GM12874 (cell line): ENCODE measurements around the gene CAMK2D.

Experiments
- TF ChIP-seq, protein P1 (sequence below): IDR thresholded peaks from 2 replicates; pipeline ENCODE4 v1.5.1; 2011; ENCODE audit warnings: low read depth, mild to moderate bottlenecking, control low read depth, low read length, moderate library complexity; ENCODE audit not compliant: insufficient read depth

The CAMK2D gene

DNA sequence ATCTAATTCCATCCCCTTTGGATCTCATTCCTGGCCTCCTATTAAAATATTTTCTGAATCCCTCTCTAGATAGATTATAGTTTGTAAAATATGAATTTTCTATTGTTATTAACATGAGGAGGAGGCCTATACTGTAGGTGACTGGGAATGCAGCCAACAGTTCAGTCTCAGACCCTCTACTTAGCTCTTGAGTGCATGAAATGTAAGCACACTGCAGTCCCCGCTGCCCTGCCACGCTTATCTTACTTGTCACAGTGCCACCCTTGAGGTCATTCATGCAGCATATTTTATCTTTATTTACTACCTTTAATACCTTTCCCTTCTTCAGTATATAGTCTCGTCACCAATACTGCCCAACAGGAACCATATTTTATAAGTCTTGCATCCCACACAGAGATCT is 151.0 kb downstream of the CAMK2D start:
- TF ChIP-seq, protein P1, sequence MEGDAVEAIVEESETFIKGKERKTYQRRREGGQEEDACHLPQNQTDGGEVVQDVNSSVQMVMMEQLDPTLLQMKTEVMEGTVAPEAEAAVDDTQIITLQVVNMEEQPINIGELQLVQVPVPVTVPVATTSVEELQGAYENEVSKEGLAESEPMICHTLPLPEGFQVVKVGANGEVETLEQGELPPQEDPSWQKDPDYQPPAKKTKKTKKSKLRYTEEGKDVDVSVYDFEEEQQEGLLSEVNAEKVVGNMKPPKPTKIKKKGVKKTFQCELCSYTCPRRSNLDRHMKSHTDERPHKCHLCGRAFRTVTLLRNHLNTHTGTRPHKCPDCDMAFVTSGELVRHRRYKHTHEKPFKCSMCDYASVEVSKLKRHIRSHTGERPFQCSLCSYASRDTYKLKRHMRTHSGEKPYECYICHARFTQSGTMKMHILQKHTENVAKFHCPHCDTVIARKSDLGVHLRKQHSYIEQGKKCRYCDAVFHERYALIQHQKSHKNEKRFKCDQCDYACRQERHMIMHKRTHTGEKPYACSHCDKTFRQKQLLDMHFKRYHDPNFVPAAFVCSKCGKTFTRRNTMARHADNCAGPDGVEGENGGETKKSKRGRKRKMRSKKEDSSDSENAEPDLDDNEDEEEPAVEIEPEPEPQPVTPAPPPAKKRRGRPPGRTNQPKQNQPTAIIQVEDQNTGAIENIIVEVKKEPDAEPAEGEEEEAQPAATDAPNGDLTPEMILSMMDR = no peak

DNA sequence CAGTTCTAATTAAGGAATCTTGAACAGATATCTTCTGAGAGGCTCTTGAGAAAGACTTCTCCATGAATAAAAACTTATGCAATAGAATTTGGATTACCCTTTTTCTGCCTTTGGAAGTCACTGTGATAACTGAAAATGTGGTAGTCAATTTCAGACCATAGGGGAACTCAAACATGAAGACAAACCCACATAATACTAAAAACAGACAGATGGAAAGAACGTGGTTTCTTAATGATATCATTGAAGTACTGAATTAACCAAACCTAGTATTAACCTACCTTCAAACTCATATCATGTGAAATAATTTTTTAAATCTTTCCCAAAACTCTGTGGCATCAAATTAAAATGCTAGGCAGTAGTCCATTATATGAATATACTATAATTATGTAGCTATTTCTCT is 153.5 kb downstream of the CAMK2D start:
- TF ChIP-seq, protein P1 = no peak

DNA sequence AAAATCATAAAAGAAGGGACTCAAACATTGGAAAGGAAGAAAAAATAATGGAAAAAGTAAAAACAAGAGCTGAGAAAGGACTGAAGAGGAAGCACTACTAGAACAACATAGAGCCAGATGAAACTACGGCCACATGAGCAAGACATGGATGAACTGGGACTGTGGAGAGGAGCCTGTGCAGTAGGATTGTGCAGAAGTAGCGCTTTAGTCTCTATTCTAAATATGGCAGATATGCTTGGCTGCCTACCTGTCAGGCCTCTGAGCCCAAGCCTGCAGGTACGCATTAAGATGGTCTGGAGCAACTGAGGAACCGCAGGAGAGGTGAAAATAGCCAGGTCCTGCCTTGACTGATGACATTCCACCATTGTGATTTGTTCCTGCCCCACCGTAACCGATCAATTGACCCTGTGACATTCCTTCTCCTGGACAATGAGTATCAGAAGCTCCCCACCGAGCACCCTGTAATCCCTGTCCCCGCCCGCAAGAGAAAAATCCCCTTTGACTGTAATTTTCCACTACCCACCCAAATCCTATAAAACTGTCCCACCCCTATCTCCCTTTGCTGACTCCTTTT is 154.3 kb downstream of the CAMK2D start:
- TF ChIP-seq, protein P1 = no peak

DNA sequence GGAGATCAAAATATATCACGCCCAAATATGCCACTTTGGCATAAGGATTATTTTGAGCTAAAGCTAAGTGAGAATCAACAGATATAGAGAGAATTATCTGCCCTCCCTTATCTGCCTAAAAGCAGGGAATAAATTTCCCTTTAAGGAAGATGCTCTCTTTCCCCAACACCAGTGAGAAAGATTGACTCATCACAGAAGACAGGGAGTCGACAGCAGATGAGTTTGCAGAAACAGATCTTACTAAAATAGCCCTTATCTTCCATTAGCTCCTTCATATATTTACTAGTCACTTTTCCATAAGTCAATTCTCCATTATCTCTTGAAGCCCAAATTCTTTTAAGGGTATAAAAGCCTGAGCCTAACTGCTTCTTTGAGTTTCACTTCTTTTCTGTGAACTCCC is 156.6 kb downstream of the CAMK2D start:
- TF ChIP-seq, protein P1 = no peak

DNA sequence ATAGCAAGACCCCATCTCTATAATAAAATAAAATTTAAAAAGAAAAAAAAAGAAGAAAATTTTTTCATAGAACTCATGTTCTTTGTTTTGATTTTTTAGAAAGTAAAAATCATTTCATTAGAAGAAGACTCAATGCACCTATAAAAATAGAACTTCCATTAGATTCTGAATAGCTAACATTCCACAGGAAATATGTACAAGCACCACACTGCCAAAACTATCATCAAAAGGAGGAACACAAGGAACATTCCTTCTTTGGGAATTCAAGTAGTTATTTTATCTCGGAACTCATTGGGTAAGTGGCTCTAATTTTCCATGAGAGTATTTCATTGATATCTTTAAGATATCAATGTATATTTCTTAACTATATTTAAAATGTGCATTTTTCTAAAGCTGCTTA is 157.6 kb downstream of the CAMK2D start:
- TF ChIP-seq, protein P1 = no peak

DNA sequence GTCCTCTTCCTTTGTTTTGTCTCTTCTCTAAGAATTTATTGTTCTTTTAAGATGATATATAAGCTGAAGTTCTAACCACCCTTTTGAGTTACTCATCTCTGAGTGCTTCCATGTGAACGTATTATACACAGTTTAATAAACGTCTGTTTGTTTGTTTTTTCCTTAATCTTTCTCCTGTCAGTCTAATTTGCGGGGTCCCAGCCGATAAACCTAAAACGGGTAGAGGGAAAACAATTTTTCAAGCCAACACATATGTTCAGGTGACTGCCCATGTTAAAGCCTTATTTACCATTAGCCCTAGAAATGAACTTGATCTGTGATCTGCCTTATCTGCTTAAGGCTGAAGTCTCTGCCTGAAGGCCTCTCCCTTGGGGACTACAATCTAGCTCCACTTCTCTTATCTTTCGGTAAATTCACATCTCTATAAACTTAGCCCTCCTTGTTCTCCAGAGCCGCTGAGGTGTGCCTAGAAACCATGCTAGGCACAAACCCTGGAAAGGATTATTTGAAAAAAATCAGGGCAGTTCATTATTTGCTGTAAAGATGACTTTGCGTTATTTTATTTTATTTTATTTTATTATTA is 158.8 kb downstream of the CAMK2D start:
- TF ChIP-seq, protein P1 = no peak

DNA sequence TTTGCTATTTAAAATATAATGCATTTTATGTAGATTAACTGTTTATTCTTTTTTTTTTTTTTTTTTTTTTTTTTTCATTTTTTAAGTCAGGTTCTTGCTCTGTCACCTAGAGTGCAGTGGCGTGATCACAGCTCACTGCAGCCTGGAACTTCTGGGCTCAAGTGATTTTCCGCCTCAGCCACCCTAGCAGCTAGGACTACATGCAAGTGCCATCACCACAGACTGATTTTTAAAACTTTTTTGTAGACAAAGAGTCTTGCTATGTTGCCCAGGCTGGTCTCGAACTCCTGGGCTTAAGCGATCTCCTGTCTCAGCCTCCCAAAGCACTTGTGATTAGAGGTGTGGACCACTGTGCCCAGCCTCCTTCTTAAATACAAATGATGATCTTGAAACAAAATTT is 159.9 kb downstream of the CAMK2D start:
- TF ChIP-seq, protein P1 = no peak
